K562 (cell line): ENCODE data around the gene USP13. TPM values are rescaled to one million over a fixed set of nuclear protein-coding genes. Genes with fewer than 3 reads are reported as not detected.
A peak's percentile ranks its signal among the peaks of the same experiment; 100 is the strongest.

ENCODE experiments used
- AFF1 ChIP-seq, 2 experiments: fragments of 450-650 bp; IDR thresholded peaks; 2 replicates each; pipeline ENCODE4 v1.6.1; 2018; ENCODE audit warnings: mild to moderate bottlenecking in 2 of 2, low read depth in 1 of 2; ENCODE audit not compliant: partially characterized antibody in 2 of 2
- CAMTA2 ChIP-seq: fragments of 250-450 bp; sonication (Bioruptor Pico); conservative IDR thresholded peaks from 2 replicates; pipeline ENCODE4 v1.5.1; 2022
- CBFA2T2 ChIP-seq: fragments of 450-650 bp; conservative IDR thresholded peaks from 2 replicates; pipeline ENCODE4 v1.6.1; 2017; ENCODE audit warnings: mild to moderate bottlenecking
- EHMT2 ChIP-seq: fragments of 450-650 bp; IDR thresholded peaks from 2 replicates; pipeline ENCODE4 v1.6.1; 2018; ENCODE audit warnings: antibody characterized with exemption
- HCFC1 ChIP-seq: IDR thresholded peaks from 2 replicates; pipeline ENCODE4 v1.6.1; 2012; ENCODE audit warnings: low read depth, low read length, improper control_type of control experiment
- NFATC3 ChIP-seq: fragments of 450-650 bp; IDR thresholded peaks from 2 replicates; pipeline ENCODE4 v1.6.1; 2017; ENCODE audit warnings: mild to moderate bottlenecking
- OTX1 ChIP-seq: fragments of 450-650 bp; formaldehyde crosslinking; IDR thresholded peaks from 2 replicates; pipeline ENCODE4 v1.4.0; 2022; ENCODE audit warnings: mild to moderate bottlenecking
- TAF1 ChIP-seq: IDR thresholded peaks from 2 replicates; pipeline ENCODE4 v1.6.1; 2011; ENCODE audit warnings: mild to moderate bottlenecking, low read length, moderate library complexity; ENCODE audit not compliant: insufficient read depth, control insufficient read depth, severe bottlenecking; ENCODE audit errors: extremely low read depth
- TAF9B ChIP-seq: fragments of 450-650 bp; IDR thresholded peaks from 2 replicates; pipeline ENCODE4 v1.6.1; 2018; ENCODE audit warnings: mild to moderate bottlenecking; ENCODE audit not compliant: partially characterized antibody
- TRIM24 ChIP-seq, 2 experiments: fragments of 450-650 bp; IDR thresholded peaks; 2 replicates each; pipeline ENCODE4 v1.6.1; 2016
- YY1 ChIP-seq, 3 experiments: IDR thresholded peaks; 2 replicates each; pipeline ENCODE4 v1.6.1; 2011; ENCODE audit warnings: low read length in 2 of 3, mild to moderate bottlenecking in 2 of 3, moderate library complexity in 2 of 3, borderline replicate concordance in 1 of 3, control low read depth in 1 of 3, low read depth in 1 of 3; ENCODE audit not compliant: insufficient read depth in 3 of 3, insufficient replicate concordance in 2 of 3, control insufficient read depth in 1 of 3, insufficient read length in 1 of 3; ENCODE audit errors: extremely low read depth in 1 of 3
- ZNF324 ChIP-seq: fragments of 250-450 bp; sonication (Bioruptor Pico); IDR thresholded peaks from 2 replicates; pipeline ENCODE4 v1.4.0; 2020; ENCODE audit warnings: mild to moderate bottlenecking
- ZNF583 ChIP-seq: fragments of 250-450 bp; sonication (Bioruptor Pico); IDR thresholded peaks from 2 replicates; pipeline ENCODE4 v1.4.0; 2020
- ZNF639 ChIP-seq, 2 experiments: fragments of 200-800 bp in 1 of 2; sonication (Bioruptor generic) in 1 of 2; sonication (generic) in 1 of 2; formaldehyde crosslinking in 1 of 2; IDR thresholded peaks in 1 of 2; conservative IDR thresholded peaks in 1 of 2; 2 replicates each; pipeline versions ENCODE4 v1.5.0 to v1.6.1; 2016 to 2020; ENCODE audit warnings: missing compliant biosample characterization in 1 of 2, missing genetic modification characterization in 1 of 2, missing genetic modification reagents in 1 of 2
- polyA plus RNA-seq, 8 experiments: library from polyadenylated mRNA; depleted of rRNA in 4 of 8; stranded (reverse) in 5 of 8; unstranded in 3 of 8; fragments of >200 nt; fragmentation: Nextera tagmentation in 2 of 8; fragmentation: Illumina TruSeq in 1 of 8; extraction: Ambion mirVana in 2 of 8; extraction: Trizol in 1 of 8; gene quantifications; 2 replicates each; pipeline versions ENCODE4 v1.2.1 to v1.2.3, GENCODE V29; 2011 to 2014; ENCODE audit warnings: inconsistent platforms in 1 of 8, missing spikeins in 1 of 8
- total RNA-seq, 7 experiments: library from RNA; depleted of rRNA in 6 of 7; stranded (reverse); fragments of >200 nt in 6 of 7; fragmentation: Illumina TruSeq in 2 of 7; extraction: Trizol in 2 of 7; gene quantifications; 2 replicates each; pipeline versions ENCODE4 v1.2.1 to v1.2.3, GENCODE V29; 2011 to 2021; ENCODE audit warnings: low replicate concordance in 1 of 7
- TF ChIP-seq, protein P1 (sequence below): fragments of 250-450 bp; sonication (Bioruptor Pico); IDR thresholded peaks from 2 replicates; pipeline ENCODE4 v1.5.0; 2020; ENCODE audit warnings: mild to moderate bottlenecking, borderline replicate concordance
- TF ChIP-seq, protein P2 (sequence below): IDR thresholded peaks from 2 replicates; pipeline ENCODE4 v1.6.1; 2011; ENCODE audit not compliant: insufficient read length; ENCODE audit errors: extremely low read depth
- TF ChIP-seq, protein P3 (sequence below): fragments of 450-650 bp; IDR thresholded peaks from 2 replicates; pipeline ENCODE4 v1.6.1; 2017; ENCODE audit warnings: mild to moderate bottlenecking, moderate library complexity

The USP13 gene
- total and polyA plus RNA-seq, 9 of the 15 experiments (the other 6 are each of a cell fraction or from before 2014, with no cell fraction given) = 0.11 to 2.3 (median 0.51) TPM

DNA sequence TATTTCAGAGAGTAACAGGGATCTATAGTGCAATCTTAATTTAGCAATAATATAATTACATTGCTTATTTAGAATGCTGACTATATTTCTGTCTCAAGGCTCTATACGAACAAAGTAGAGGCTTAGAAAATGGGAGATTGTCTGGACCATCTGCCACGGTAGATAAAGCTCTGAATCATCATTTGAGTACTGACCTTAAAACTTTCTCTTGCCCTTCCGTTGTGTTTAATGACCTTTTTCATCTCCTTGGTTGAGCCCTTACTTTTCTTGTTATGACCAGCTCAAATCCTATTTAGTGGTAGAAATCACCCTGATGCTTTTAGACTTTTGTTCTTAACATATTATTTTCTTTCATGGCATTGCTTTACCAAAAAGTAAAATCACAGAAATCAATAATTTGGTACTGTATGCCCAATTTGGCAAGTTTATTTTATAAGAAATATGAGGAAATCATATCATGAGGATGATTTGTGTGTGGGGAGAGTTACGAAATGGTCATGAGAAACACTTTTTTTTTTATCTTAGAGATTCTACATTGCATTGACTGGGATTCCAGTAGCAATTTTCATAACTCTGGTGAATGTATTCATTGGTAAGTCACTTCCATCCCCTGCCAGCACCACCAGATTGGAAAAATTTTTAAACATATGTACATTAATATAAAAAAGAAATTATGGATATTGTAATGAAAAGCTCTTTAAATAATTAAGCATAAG lies 37.2 kb upstream of the USP13 start (continued):
- TF ChIP-seq AFF1 (IDR thresholded peaks at IDR 0.05; ENCODE audit: low read depth in 1 of 2, partially characterized antibody in 2 of 2) (no peak), ZNF324 (no peak), HCFC1 (no peak), TAF1 (no peak), CBFA2T2 (peak; percentile 83), TAF9B (no peak), ZNF583 (CRISPR knock-in tag) (no peak), ZNF639 (CRISPR knock-in tag; conservative IDR thresholded peaks at IDR 0.05 in 1 of 2, IDR thresholded peaks at IDR 0.05 in 1 of 2) (no peak), EHMT2 (0 out of 2 replicates have a peak, but pooled peaks have one; percentile 21), CAMTA2 (CRISPR knock-in tag) (no peak), YY1 (IDR thresholded peaks at IDR 0.05; ENCODE audit: borderline replicate concordance in 1 of 3, control insufficient read depth in 1 of 3, extremely low read depth in 1 of 3, insufficient read depth in 3 of 3, insufficient read length in 1 of 3, insufficient replicate concordance in 2 of 3, low read depth in 1 of 3, low read length in 2 of 3) (peak in 1 of 3 experiments; percentile 53), NFATC3 (no peak), TRIM24 (IDR thresholded peaks at IDR 0.05) (peak in 1 of 2 experiments; percentile 41; a peak in 1 of 4 replicates), OTX1 (CRISPR knock-in tag) (no peak)
- TF ChIP-seq, protein P1, sequence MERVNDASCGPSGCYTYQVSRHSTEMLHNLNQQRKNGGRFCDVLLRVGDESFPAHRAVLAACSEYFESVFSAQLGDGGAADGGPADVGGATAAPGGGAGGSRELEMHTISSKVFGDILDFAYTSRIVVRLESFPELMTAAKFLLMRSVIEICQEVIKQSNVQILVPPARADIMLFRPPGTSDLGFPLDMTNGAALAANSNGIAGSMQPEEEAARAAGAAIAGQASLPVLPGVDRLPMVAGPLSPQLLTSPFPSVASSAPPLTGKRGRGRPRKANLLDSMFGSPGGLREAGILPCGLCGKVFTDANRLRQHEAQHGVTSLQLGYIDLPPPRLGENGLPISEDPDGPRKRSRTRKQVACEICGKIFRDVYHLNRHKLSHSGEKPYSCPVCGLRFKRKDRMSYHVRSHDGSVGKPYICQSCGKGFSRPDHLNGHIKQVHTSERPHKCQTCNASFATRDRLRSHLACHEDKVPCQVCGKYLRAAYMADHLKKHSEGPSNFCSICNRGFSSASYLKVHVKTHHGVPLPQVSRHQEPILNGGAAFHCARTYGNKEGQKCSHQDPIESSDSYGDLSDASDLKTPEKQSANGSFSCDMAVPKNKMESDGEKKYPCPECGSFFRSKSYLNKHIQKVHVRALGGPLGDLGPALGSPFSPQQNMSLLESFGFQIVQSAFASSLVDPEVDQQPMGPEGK (CRISPR knock-in tag) = no peak
- TF ChIP-seq, protein P2, sequence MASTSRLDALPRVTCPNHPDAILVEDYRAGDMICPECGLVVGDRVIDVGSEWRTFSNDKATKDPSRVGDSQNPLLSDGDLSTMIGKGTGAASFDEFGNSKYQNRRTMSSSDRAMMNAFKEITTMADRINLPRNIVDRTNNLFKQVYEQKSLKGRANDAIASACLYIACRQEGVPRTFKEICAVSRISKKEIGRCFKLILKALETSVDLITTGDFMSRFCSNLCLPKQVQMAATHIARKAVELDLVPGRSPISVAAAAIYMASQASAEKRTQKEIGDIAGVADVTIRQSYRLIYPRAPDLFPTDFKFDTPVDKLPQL = no peak
- TF ChIP-seq, protein P3, sequence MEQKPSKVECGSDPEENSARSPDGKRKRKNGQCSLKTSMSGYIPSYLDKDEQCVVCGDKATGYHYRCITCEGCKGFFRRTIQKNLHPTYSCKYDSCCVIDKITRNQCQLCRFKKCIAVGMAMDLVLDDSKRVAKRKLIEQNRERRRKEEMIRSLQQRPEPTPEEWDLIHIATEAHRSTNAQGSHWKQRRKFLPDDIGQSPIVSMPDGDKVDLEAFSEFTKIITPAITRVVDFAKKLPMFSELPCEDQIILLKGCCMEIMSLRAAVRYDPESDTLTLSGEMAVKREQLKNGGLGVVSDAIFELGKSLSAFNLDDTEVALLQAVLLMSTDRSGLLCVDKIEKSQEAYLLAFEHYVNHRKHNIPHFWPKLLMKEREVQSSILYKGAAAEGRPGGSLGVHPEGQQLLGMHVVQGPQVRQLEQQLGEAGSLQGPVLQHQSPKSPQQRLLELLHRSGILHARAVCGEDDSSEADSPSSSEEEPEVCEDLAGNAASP = peak; percentile 55
